HG03432 (cell line): Measurements from ENCODE around the gene TATDN3.
"Not testable (repeated sequence)": the region's sequence is repeated elsewhere in the genome, so short reads cannot be mapped to it uniquely, and the experiment has no call there.

ENCODE experiments used
- ATAC-seq: cut with Tn5 transposase; IDR thresholded peaks from one replicate; pipeline ENCODE4 v1.9.1; 2021; ENCODE audit warnings: mild to moderate bottlenecking, moderate library complexity; ENCODE audit not compliant: unreplicated experiment

Gene TATDN3

DNA sequence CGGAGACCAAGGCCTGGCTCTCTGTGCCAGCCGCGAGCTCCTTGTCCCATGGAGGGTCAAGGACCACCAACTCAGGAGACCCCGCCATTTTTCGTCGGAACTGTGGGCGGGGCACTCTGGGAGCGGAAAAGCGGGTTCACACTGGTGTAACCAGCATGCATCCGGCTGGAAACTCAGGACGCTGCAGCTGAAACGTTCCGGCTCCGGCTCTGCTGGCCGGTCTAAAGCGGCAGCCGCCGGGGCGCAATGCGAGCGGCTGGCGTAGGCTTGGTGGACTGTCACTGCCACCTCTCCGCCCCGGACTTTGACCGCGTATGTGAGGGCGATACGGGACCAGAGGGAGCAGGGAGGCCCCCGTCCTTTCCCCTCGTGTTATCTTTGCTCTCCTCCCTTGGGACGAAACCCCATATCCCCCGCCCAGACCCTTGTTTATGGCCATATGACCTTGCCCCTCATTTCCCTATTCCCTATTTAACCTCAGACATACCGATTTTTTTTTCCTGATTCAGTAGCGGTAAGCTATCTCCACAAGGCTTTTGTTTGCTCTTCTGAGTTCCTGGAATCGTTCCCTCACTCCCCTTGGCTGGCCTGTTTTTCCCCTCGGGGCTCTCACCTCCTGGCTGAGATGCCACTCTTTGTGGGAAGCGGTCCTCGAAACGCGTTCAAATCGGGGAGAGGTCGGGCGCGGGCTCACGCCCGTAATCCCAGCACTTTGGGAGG lies at the start of gene TATDN3, which contains the start of gene NSL1:
Gene TATDN3, plus strand, starts transcription at position 219 of the 720 bp plus-strand sequence. Its CDS starts 28 bp downstream, at position 247.
Gene NSL1, minus strand, starts transcription at position 102 of the 720 bp plus-strand sequence. Its CDS starts 14 bp downstream, at position 88.
- peak; percentile 70 for ATAC-seq

DNA sequence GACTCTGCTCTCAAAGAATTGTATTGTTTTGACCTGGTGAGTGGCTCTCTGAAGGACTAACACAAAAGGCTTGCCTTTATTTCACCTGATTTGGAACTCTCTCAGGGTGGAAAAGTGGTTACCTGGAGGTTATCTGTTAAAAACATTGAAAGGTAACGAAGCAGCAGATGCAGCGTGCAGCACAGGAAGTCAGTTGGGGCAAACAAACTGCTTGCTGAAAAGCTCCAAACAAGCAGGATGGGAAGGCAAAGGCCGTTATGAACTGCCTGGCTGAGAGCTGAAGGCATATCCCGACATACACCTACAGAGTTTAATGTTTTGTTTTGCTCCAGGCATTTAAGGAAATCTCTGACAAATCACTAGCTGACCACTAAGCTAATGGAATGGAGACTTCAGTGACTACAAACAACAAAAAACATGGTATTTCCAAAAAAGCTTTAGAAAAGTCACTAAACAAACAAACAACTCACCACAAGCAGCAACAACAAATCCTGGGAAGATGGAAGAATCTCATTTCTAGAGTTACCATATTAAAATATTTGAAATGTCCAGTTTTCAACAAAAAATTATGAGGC lies 47.7 kb upstream of the TATDN3 start:
- no peak for ATAC-seq

GRCh38 chr1:212745303-212745702 lies 46.4 kb upstream of the TATDN3 start:
- no peak for ATAC-seq

DNA sequence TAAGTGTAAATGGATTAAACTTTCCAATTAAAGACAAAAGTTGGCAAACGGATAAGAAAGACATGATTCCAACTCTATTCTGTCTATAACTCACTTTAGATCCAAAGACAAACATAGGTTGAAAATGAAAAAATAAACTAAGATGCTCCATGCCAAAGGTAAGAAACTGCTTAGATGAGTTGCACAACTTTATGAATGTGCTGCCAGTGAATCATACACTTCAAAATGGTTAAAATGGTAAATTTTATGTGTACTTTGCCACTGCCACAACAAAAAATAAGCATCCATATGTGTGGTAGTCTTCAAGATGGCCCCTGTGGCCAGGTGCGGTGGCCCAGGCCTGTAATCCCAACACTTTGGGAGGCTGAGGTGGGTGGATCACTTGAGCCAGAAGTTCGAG lies 45.1 kb upstream of the TATDN3 start:
- ATAC-seq, result no peak

DNA sequence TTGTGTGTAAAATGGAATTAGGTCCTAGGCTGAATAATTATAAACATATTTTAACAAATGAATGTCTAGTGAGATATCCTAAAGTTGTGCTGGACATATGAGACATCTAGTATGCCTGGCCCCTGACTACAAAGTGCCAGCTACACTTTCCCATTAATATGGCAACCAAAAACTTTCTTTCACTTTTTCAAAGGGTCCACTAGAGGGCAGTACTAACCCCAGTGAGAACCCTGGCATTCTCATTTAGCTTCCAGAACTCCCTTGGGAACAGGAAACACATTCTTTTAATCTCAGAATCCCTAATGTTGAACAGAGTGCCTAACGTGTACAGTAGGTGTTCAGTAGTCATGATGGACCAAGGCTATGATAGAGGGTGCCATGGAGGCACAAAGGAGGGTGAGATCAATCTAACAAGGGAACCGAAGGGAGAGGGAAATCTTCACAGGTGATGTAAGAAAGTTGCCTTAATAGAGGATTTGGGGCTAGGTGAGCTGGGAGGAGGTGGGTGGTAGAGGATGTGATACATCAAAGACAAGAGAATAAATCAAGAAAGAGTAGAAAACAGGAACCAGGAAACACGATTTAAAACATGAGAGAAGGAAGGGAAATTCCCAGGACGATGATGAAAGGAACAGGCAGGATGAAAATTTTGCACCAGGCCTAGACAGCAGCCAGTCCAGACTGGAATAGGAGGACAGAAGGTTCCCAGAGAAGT lies 41.7 kb upstream of the TATDN3 start:
- ATAC-seq, result peak; percentile 48

GRCh38 chr1:212752252-212752933 lies 39.3 kb upstream of the TATDN3 start:
- peak; percentile 39 for ATAC-seq

GRCh38 chr1:212752934-212753497 lies 38.7 kb upstream of the TATDN3 start:
- ATAC-seq, result peak; percentile 37

- ATAC-seq, result no peak
These were observed 37.9 kb upstream of the TATDN3 start for GRCh38 chr1:212753749-212754148.

- ATAC-seq, result peak; percentile 38
These were observed 37.5 kb upstream of the TATDN3 start for GRCh38 chr1:212754193-212754592.

DNA sequence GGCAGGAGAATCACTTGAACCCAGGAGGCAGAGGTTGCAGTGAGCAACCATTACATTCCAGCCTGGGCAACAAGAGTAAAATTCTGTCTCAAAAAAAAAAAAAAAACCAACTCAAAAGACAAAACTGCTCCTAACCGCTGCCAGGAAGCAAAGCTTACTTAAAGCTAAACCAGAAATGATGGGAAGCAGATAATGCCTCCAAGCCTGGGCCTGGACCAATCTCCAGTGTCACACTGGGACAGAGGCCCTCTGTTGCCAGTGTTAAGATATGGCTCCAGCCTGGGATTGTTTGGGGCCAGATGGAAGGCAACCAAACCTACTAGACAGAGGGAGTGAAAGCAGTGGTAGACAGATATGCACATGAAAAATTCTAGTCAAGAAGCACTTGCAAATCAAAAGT lies 37.0 kb upstream of the TATDN3 start:
- no peak for ATAC-seq

DNA sequence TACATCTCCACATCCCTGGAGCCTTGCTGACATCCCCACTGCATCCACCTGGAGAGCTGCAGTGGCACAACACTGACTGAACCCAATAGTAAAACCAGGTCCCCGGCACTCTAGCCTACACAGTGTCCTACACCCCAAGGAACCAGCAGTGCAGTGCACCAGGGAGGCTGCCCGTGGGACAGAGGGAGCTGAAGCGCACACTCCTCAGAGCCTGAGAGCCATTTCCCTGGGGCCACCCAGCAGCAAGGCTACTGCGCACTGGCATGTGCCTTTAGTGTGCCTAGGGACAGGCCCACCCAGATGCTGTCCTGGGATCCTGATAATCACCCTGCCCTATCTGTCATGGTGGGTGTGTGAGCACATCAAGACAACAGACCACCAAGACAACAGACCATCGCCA lies 32.0 kb upstream of the TATDN3 start:
- no peak for ATAC-seq

- no peak for ATAC-seq
These were observed 31.4 kb upstream of the TATDN3 start for GRCh38 chr1:212760126-212760823.

GRCh38 chr1:212762234-212762633 lies 29.5 kb upstream of the TATDN3 start:
- ATAC-seq, result no peak

- ATAC-seq, result no peak
These were observed 28.9 kb upstream of the TATDN3 start for GRCh38 chr1:212762839-212763238.

GRCh38 chr1:212764718-212765281 lies 26.9 kb upstream of the TATDN3 start:
- not testable (repeated sequence) for ATAC-seq

GRCh38 chr1:212766825-212767224 lies 24.9 kb upstream of the TATDN3 start:
- ATAC-seq, result not testable (repeated sequence)

DNA sequence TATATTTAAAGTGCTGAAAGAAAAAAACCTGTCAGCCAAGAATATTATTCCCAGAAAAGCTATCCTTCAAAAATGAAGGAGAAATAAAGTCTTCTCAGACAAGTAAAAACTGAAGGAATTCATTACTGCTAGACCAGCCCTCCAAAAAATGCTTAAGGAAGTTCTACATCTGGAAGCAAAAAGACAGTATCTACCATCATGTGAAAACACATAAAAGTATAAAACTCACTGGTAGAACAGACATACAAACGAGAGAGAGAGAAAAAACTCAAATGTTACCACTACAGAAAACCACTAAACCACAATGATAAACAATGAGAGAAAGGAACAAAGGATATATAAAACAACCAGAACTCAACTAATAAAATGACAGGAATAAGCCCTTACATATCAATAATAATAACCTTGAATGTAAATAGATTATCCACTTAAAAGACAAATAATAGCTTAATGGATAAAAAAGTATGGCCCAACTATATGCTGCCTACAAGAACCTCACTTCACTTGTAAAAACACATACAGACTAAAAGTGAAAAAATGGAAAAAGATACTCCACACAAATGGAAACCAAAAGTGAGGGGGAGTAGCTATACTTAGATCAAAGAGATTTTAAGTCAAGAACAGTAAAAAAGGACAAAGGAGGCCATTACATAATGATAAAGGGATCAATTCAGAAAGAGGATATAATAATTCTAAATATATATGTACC lies 22.1 kb upstream of the TATDN3 start:
- peak; percentile 62 for ATAC-seq

DNA sequence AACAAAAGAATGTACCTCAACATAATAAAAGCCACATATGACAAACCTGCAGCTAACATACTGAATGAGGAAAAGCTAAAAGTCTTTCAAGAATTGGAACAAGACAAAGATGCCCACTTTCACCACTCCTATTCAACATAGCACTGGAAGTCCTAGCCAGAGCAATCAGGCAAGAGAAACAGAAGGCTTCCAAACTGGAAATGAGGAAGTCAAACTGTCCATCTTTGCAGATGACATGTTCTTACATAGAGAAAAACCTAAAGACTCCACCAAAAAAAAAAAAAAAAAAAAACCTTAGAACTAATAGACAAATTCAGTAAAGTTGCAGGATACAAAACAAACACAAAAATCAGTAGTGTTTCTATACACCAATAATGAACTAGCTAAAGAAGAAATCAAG lies 20.4 kb upstream of the TATDN3 start:
- ATAC-seq, result no peak

- no peak for ATAC-seq
These were observed 18.7 kb upstream of the TATDN3 start for GRCh38 chr1:212773011-212773410.
